PFSK-1 (cell line): ENCODE measurements around the gene APELA.

Experiments used
- FOXP2 ChIP-seq: optimal IDR thresholded peaks from 2 replicates; pipeline ENCODE3; 2011; ENCODE audit warnings: borderline replicate concordance, control low read depth, inconsistent platforms; ENCODE audit not compliant: insufficient read depth; ENCODE audit errors: extremely low read length, extremely low read depth
- POLR2AphosphoS5 ChIP-seq: IDR thresholded peaks from 2 replicates; pipeline ENCODE4 v1.6.1; 2012; ENCODE audit warnings: low read depth, mild to moderate bottlenecking, control low read depth, low read length, moderate library complexity
- REST ChIP-seq, 2 experiments: IDR thresholded peaks; 2 replicates each; pipeline versions ENCODE4 v1.6.1 to v1.8.0; 2011 to 2012; ENCODE audit warnings: low read depth in 2 of 2, low read length in 2 of 2, control low read depth in 1 of 2, inconsistent platforms in 1 of 2, mild to moderate bottlenecking in 1 of 2, moderate library complexity in 1 of 2; ENCODE audit not compliant: insufficient read depth in 1 of 2
- SIN3A ChIP-seq: IDR thresholded peaks from 2 replicates; pipeline ENCODE4 v1.6.1; 2012; ENCODE audit warnings: mild to moderate bottlenecking, low read length, moderate library complexity, borderline replicate concordance; ENCODE audit not compliant: insufficient read depth
- TAF1 ChIP-seq: IDR thresholded peaks from 2 replicates; pipeline ENCODE4 v1.6.1; 2012; ENCODE audit warnings: low read length, control low read depth, borderline replicate concordance; ENCODE audit not compliant: insufficient read depth

APELA gene

GRCh38 chr4:164945146-164945545, 68.2 kb downstream of the APELA start:
- no peak for TF ChIP-seq SIN3A
- TF ChIP-seq REST (IDR thresholded peaks at IDR 0.05; ENCODE audit: insufficient read depth in 1 of 2, low read depth in 2 of 2, low read length in 2 of 2): no peak
- no peak for TF ChIP-seq TAF1
- no peak for TF ChIP-seq POLR2AphosphoS5
- no peak for TF ChIP-seq FOXP2

DNA sequence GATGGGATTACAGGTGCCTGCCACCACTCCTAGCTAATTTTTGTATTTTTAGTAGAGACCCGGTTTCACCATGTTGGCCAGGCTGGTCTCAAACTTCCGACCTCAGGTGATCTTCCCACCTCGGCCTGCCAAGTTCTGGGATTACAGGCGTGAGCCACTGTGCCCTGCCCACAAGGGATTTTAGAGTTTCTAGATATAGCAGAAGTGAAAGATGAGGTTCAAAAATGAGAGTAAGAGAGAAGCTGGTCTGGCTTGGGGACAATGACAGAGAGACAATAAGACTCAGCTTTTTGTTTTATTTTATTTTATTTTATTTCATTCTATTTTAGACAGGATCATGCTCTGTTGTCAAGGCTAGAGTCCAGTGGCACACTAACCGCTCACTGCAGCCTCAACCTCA, 69.8 kb downstream of the APELA start:
- no peak for TF ChIP-seq TAF1
- TF ChIP-seq REST (IDR thresholded peaks at IDR 0.05; ENCODE audit: insufficient read depth in 1 of 2, low read depth in 2 of 2, low read length in 2 of 2): no peak
- TF ChIP-seq POLR2AphosphoS5: no peak
